HEK293T (cell line): ENCODE measurements around the gene TSPYL4.

Source experiments
- CTCF ChIA-PET: fragments of 350-600 bp; formaldehyde crosslinking; extraction: SDS; loops from one replicate; lab custom pipeline; 2021; ENCODE audit warnings: antibody characterized with exemption, inconsistent platforms; lab: Yijun Ruan, JAX
- POLR2A ChIA-PET: fragments of 350-600 bp; formaldehyde crosslinking; extraction: SDS; loops from one replicate; lab custom pipeline; 2020; ENCODE audit warnings: antibody characterized with exemption, inconsistent platforms; lab: Yijun Ruan, JAX
- DNase-seq: peaks from one replicate; pipeline ENCODE4 v3.0.0; 2012; ENCODE audit warnings: mixed read lengths; ENCODE audit errors: extremely low spot score
- ARNT ChIP-seq: fragments of 450-650 bp; IDR thresholded peaks from 2 replicates; pipeline ENCODE4 v1.6.1; 2017; ENCODE audit warnings: mild to moderate bottlenecking
- BHLHE40 ChIP-seq: fragments of 450-650 bp; IDR thresholded peaks from 2 replicates; pipeline ENCODE4 v1.6.1; 2016; ENCODE audit warnings: mild to moderate bottlenecking, moderate library complexity, borderline replicate concordance
- CTBP1 ChIP-seq: fragments of 450-650 bp; IDR thresholded peaks from 2 replicates; pipeline ENCODE4 v1.6.1; 2016; ENCODE audit warnings: borderline replicate concordance
- ELF4 ChIP-seq: fragments of 450-650 bp; IDR thresholded peaks from 2 replicates; pipeline ENCODE4 v1.6.1; 2017; ENCODE audit warnings: antibody characterized with exemption
- FOXA1 ChIP-seq: fragments of 450-650 bp; IDR thresholded peaks from 2 replicates; pipeline ENCODE4 v1.6.1; 2016; ENCODE audit warnings: mild to moderate bottlenecking
- FOXK2 ChIP-seq: fragments of 450-650 bp; IDR thresholded peaks from 2 replicates; pipeline ENCODE4 v1.6.1; 2016; ENCODE audit warnings: mild to moderate bottlenecking
- FOXM1 ChIP-seq: fragments of 450-650 bp; IDR thresholded peaks from 2 replicates; pipeline ENCODE4 v1.6.1; 2017; ENCODE audit warnings: mild to moderate bottlenecking, borderline replicate concordance
- HDGF ChIP-seq: fragments of 450-650 bp; IDR thresholded peaks from 2 replicates; pipeline ENCODE4 v1.6.1; 2017; ENCODE audit warnings: antibody characterized with exemption, borderline replicate concordance
- L3MBTL2 ChIP-seq: fragments of 450-650 bp; conservative IDR thresholded peaks from 2 replicates; pipeline ENCODE4 v1.6.1; 2016; ENCODE audit warnings: mild to moderate bottlenecking
- LEF1 ChIP-seq: fragments of 450-650 bp; IDR thresholded peaks from 2 replicates; pipeline ENCODE4 v1.6.1; 2017; ENCODE audit warnings: mild to moderate bottlenecking, borderline replicate concordance
- NFRKB ChIP-seq: fragments of 450-650 bp; IDR thresholded peaks from 2 replicates; pipeline ENCODE4 v1.6.1; 2016; ENCODE audit warnings: mild to moderate bottlenecking, moderate library complexity
- SP1 ChIP-seq: fragments of 450-650 bp; IDR thresholded peaks from 2 replicates; pipeline ENCODE4 v1.6.1; 2017
- SUZ12 ChIP-seq: fragments of 450-650 bp; IDR thresholded peaks from 2 replicates; pipeline ENCODE4 v1.6.1; 2016; ENCODE audit warnings: mild to moderate bottlenecking
- TARDBP ChIP-seq: fragments of 450-650 bp; IDR thresholded peaks from 2 replicates; pipeline ENCODE4 v1.6.1; 2016
- ZNF384 ChIP-seq: fragments of 450-650 bp; IDR thresholded peaks from 2 replicates; pipeline ENCODE4 v1.6.1; 2016
- TF ChIP-seq, protein P1 (sequence below): fragments of 450-650 bp; IDR thresholded peaks from 2 replicates; pipeline ENCODE4 v1.6.1; 2016

The TSPYL4 gene

DNA sequence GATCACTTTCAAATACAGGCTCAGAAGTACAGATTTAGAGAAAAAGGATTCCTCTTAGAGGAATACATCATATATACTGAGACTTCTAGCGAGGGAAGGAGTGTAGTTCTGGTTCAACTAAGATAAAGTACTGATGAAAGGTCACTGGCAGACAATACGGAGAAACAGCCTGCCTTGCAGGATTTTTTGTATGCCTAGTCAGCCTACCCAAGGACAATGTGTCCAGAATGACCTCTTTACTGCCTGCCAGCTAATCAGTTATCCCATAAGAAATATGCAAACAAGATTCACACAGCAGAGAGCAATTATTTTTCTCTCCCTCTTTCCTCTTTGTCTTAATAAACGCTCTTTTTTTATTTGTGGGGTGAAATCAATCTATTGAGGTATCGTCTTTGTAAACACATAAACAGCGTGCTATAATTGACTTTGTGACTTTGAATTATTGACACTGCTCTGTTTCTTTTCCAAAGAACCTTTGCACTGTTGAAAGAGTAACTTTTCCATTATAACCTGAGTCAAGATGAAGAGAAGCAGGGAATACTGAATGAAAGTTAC is 1.4 kb upstream of the TSPYL4 start:
- DNase-seq = no peak
- POLR2A ChIA-PET = interaction anchor here (0.9 to 3.7 kb wide), 7 partner anchors 13 to 316 kb away, joined by 3 to 18 read pairs (median 7); partner anchors contain the start of genes CALHM5, RWDD1 and TSPYL1
- CTCF ChIA-PET = interaction anchor here (0.7 to 1.6 kb wide), 4 partner anchors 14 to 317 kb away, joined by 3 to 8 read pairs (median 3); no protein-coding TSS in a partner anchor
- no peak for TF ChIP-seq SUZ12
- TF ChIP-seq, protein P1, sequence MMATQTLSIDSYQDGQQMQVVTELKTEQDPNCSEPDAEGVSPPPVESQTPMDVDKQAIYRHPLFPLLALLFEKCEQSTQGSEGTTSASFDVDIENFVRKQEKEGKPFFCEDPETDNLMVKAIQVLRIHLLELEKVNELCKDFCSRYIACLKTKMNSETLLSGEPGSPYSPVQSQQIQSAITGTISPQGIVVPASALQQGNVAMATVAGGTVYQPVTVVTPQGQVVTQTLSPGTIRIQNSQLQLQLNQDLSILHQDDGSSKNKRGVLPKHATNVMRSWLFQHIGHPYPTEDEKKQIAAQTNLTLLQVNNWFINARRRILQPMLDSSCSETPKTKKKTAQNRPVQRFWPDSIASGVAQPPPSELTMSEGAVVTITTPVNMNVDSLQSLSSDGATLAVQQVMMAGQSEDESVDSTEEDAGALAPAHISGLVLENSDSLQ = peak; percentile 59
- no peak for TF ChIP-seq NFRKB
- no peak for TF ChIP-seq BHLHE40
- TF ChIP-seq ELF4 = no peak

DNA sequence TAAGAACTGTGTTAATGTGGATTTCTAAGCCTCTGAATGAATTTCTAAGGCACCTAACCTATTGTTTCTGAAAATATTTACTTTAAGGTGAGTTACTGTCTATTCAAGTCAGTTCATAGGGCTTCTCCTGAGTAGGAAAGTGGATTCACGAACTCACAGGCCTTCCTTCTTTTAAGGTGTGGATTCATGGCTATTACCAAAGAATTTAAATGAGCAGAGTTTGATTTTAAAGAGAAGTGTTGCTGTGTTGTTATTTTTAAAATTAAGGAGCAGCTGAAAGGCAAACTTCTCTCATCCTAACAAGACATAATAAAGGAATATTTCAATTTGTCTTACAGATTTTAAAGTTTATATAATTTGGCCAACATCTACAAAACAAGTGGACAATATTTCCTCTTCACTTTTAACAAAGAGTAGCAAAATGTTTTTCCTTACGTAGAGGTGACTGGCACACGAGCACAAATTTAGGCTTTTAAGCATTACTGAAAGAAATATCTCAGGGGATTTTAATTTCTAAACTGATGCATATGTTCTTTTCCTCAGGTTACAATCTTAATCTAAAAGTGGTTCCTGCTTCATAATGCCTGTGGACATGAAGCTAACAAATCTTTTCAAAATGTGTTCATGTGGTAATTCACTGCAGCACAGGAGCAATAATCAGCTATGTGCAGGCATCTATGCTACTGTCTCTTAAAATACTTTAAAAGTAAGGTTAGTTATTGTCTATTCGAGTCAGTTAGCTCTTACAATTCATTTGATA is 602 bp upstream of the TSPYL4 start:
- TF ChIP-seq TARDBP (no peak), L3MBTL2 (no peak; the same call in 1 of the 2 replicates), BHLHE40 (no peak), LEF1 (no peak), SUZ12 (no peak), CTBP1 (no peak), FOXK2 (no peak), NFRKB (no peak), SP1 (no peak), ZNF384 (no peak), ELF4 (no peak; the same call in 1 of the 2 replicates)
- CTCF ChIA-PET = interaction anchor here (0.7 to 1.4 kb wide), 5 partner anchors 14 to 318 kb away, joined by 3 to 5 read pairs (median 3); no protein-coding TSS in a partner anchor
- no peak for DNase-seq
- POLR2A ChIA-PET = interaction anchor here (0.9 to 3.7 kb wide), 15 partner anchors 9 to 317 kb away, joined by 3 to 18 read pairs (median 5); partner anchors contain the start of genes CALHM5, RWDD1 and TSPYL1

- ChIA-PET CTCF (interaction anchor here (1.3 to 1.4 kb wide), 2 partner anchors 16 to 308 kb away, joined by 3 to 5 read pairs; no protein-coding TSS in a partner anchor), POLR2A (interaction anchor here (1.1 to 3.7 kb wide), 6 partner anchors 11 to 319 kb away, joined by 3 to 18 read pairs (median 5); partner anchors contain the start of gene TSPYL1)
- DNase-seq = no peak
- TF ChIP-seq FOXM1 (no peak), BHLHE40 (no peak), LEF1 (no peak), ELF4 (no peak), SUZ12 (no peak)
These were observed 729 bp downstream of the TSPYL4 start for GRCh38 chr6:116253188-116253504.

DNA sequence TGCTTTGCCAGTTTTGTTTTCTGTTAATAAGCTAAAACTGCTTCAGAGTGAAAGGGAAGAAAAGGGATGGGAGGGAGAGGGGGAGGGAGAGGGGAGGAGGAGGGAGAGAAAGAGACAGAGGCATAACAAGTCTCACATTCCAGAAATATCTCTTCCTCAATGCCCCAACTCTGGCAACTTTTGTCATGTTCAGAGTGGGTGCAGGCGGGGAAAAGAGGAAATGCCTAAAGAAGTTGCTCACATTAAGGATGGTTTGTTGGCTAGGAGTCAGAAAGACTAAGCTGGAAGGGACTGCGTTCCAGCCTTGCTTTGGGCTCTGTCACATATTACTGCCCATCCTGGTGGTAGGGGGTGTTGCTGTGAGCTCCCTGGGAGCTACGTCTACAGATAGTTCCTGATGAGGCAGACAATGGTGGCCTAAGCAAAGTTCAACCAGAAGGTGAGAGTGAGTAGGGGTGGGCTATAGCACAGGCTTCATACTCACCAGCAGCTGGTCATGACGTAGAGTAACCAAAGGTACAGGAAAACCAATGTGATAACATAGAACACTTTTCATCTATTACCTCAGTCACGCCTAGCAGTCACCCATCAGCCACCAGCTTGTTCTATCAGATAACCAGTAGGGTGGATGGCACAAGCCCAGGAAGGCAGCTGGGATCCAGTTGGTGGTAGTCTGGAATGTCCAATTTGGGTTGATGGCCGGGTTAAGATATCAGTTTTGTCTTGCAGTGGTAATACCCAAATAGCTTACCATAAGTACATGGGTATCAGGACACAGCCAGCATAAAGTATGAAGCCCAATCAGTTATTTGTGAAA is 2.1 kb downstream of the TSPYL4 start:
- no peak for DNase-seq
- no peak for TF ChIP-seq FOXA1
- no peak for TF ChIP-seq SP1
- TF ChIP-seq NFRKB = no peak
- no peak for TF ChIP-seq ARNT
- TF ChIP-seq ZNF384 = no peak
- no peak for TF ChIP-seq FOXK2
- TF ChIP-seq HDGF = no peak
- no peak for TF ChIP-seq FOXM1
- TF ChIP-seq L3MBTL2 = no peak
- no peak for TF ChIP-seq SUZ12
- TF ChIP-seq ELF4 = no peak
- TF ChIP-seq CTBP1 = no peak
- no peak for TF ChIP-seq LEF1
- TF ChIP-seq BHLHE40 = no peak
- TF ChIP-seq, protein P1 = no peak
- TF ChIP-seq TARDBP = no peak
- CTCF ChIA-PET = interaction anchor here (2.2 kb wide), 1 partner anchor 35 kb away, joined by 8 read pairs; no protein-coding TSS in a partner anchor
- POLR2A ChIA-PET = interaction anchor here (0.8 to 1.1 kb wide), 2 partner anchors 319 to 369 kb away, joined by 3 to 5 read pairs; partner anchors contain the start of gene RWDD1

- ChIA-PET POLR2A (no interaction called here), CTCF (no interaction called here)
- TF ChIP-seq ARNT (no peak), ZNF384 (no peak), FOXM1 (no peak), SUZ12 (no peak), FOXA1 (no peak), CTBP1 (no peak), LEF1 (no peak), NFRKB (no peak), FOXK2 (no peak)
- TF ChIP-seq, protein P1 = no peak
These were observed 5.3 kb downstream of the TSPYL4 start for GRCh38 chr6:116248577-116248976.

More at GRCh38 chr6:116248577-116248976, 5.3 kb downstream of the TSPYL4 start:
- DNase-seq = no peak
